ENCODE results near the gene IFRD1. TPM values are rescaled to one million over a fixed set of nuclear protein-coding genes. Genes with fewer than 3 reads are reported as not detected.

Gene IFRD1
- total RNA-seq, 2 experiments from 2014 or later: 53.5 to 55.1 TPM

DNA sequence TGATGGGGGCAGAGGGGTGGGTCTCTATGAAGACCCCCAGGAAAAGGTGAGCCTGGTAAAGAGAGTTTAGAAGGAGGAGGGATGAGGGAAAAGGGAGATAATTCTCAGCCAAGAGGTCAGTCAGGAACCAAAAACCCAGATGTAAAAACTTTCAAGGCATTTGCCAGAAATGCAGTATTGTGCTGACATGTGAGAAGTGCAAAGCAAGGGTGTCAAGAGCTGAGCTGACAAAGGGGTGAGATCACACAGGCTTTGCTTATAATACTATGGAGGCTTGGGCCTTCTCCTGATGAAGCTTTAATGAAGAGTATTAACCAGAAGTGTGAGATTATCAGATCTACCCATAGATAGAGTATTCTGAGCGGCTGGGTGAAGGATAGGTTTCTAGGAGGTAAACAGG is 22.3 kb upstream of the IFRD1 start:
- no peak overlapping the region for H3K4me3 Mint-ChIP-seq
- H3K36me3 Mint-ChIP-seq: no peaks in the 10 kb centered on the region
- H3K27ac Mint-ChIP-seq: no peak overlapping the region
- H3K9me3 Mint-ChIP-seq: no peaks in the 10 kb centered on the region
- no peak for DNase-seq
- no peaks in the 10 kb centered on the region for H3K27me3 Mint-ChIP-seq
- peaks cover 9% of the 10 kb centered on the region for H3K4me1 Mint-ChIP-seq

DNA sequence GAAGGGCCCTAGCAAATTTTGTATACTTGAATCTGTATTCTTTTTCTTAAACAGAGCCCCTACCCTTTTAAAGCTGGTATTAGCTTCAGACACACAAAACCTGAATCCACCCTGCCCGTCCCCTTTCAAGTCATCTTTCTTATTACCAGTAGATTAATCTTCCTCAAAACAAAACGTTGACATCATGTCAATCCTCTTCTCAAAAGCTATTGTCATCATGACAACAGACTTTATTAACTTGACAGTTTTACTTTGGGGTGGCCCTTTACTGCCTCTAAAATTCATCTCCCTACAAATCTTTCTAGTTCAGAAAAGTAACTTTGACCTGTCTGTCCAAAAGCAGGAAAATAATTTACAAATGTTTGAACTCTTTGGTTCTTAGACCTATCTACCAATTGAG is 21.5 kb upstream of the IFRD1 start:
- H3K36me3 Mint-ChIP-seq: no peaks in the 10 kb centered on the region
- H3K4me1 Mint-ChIP-seq: peaks cover 2% of the 10 kb centered on the region
- H3K4me3 Mint-ChIP-seq: no peak overlapping the region
- H3K27me3 Mint-ChIP-seq: no peaks in the 10 kb centered on the region
- no peak overlapping the region for H3K27ac Mint-ChIP-seq
- no peak for DNase-seq
- H3K9me3 Mint-ChIP-seq: no peaks in the 10 kb centered on the region

DNA sequence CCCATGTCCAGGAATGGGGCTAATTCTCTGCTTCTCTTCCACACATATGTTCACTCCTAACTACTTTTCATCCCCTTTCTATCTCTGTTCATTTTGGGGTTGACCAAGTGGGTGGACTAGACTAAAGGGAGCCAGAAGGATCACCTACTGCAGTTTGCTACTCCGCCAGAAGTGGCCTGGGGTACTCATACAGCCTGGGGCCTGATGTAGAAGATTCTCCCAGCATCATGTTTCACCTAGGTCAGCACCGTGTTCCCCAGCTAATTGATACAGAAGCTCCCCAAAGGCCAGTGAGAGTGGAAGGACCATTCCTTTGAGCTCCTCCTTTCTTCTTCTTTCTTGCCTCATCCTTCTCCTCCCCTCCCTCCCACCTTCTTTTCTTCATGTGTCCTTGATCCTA is 19.6 kb upstream of the IFRD1 start:
- no peak overlapping the region for H3K4me3 Mint-ChIP-seq
- DNase-seq: no peak
- no peak overlapping the region for H3K27ac Mint-ChIP-seq
- no peaks in the 10 kb centered on the region for H3K27me3 Mint-ChIP-seq
- H3K9me3 Mint-ChIP-seq: no peaks in the 10 kb centered on the region
- H3K4me1 Mint-ChIP-seq: no peaks in the 10 kb centered on the region
- H3K36me3 Mint-ChIP-seq: no peaks in the 10 kb centered on the region

DNA sequence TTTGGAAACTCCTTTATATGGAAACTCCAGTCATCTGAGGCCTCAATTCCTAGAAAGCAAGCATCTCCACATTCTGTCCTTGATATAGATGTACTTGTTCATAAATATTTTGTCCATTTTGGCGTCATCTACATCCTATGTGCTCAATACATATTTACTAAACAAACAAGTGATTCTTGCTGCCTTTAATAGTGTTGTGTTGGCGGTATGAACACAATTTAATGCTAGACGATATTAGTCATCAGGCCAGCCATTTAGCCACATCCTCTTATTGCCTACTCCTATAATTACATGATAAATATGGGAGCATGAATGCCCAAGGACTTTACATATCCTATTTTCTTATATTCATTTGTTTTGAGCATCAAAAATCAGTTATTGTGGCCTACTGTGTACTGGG is 18.5 kb upstream of the IFRD1 start:
- H3K27ac Mint-ChIP-seq: no peak overlapping the region
- no peak for DNase-seq
- no peak overlapping the region for H3K4me3 Mint-ChIP-seq
- no peaks in the 10 kb centered on the region for H3K4me1 Mint-ChIP-seq
- H3K9me3 Mint-ChIP-seq: no peaks in the 10 kb centered on the region
- H3K27me3 Mint-ChIP-seq: no peaks in the 10 kb centered on the region
- no peaks in the 10 kb centered on the region for H3K36me3 Mint-ChIP-seq

DNA sequence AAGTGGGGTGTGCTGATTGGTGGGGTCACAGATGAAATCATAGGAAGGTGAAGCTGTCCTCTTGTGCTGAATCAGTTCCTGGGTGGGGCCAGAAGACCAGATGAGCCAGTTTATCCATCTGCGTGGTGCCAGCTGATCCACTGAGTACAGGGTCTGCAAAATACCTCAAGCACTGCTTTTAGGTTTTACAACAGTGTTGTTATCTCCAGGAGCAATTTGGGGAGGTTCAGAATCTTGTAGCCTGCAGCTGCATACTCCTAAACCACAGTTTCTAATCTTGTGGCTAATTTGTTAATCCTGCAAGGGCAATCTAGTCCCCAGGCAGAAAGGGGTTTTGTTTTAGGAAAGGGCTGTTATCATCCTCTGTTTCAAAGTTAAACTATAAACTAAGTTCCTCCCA is 17.0 kb upstream of the IFRD1 start:
- DNase-seq: no peak
- no peaks in the 10 kb centered on the region for H3K9me3 Mint-ChIP-seq
- H3K36me3 Mint-ChIP-seq: no peaks in the 10 kb centered on the region

DNA sequence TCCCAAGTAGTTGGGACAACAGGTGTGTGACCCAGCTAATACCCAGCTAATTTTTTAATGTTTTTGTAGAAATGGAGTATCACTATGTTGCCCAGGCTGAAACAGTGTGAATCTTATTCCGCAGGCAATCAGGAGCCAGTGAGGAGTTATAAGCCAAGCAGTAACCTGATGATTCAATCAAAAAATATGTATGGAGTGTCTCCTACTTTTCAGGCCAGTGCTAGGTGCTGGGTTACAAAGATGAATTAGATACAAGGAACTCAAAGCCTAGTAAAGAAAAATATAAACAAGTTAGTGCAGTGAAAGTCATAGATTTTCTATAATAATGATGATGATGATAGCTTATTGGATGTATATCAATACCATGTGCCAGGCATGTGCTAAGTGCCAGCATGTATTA is 13.2 kb upstream of the IFRD1 start:
- H3K36me3 Mint-ChIP-seq: peaks cover 2% of the 10 kb centered on the region
- H3K27me3 Mint-ChIP-seq: no peaks in the 10 kb centered on the region
- no peaks in the 10 kb centered on the region for H3K4me1 Mint-ChIP-seq
- no peak for DNase-seq
- H3K4me3 Mint-ChIP-seq: no peak overlapping the region
- no peaks in the 10 kb centered on the region for H3K9me3 Mint-ChIP-seq
- no peak overlapping the region for H3K27ac Mint-ChIP-seq

More for the DNA sequence above, 17.0 kb upstream of the IFRD1 start:
- Mint-ChIP-seq H3K4me3 (no peak overlapping the region), H3K27ac (no peak overlapping the region), H3K27me3 (no peaks in the 10 kb centered on the region), H3K4me1 (no peaks in the 10 kb centered on the region)

DNA sequence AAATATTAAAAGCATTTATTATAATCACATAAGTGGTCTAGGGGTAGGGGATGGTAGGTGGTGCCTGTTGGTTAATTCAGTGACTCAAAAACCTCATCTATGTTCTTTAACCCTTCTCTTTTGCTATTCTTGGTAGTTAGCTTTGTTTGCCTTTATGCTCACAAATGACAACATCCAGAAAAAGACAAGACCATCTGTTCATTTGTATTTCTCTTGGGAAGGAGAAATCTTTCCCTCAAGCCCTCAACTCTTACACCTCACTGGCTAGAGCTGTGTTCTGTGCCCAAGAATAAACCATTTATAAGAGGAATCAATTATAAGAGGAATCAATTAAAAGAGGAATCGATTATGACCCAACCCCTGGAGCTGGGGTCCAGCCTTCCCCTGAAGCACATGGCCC is 10.8 kb upstream of the IFRD1 start:
- peaks cover 2% of the 10 kb centered on the region for H3K36me3 Mint-ChIP-seq
- DNase-seq: no peak
- H3K4me3 Mint-ChIP-seq: no peak overlapping the region
- H3K27me3 Mint-ChIP-seq: no peaks in the 10 kb centered on the region
- no peak overlapping the region for H3K27ac Mint-ChIP-seq
- no peaks in the 10 kb centered on the region for H3K4me1 Mint-ChIP-seq
- no peaks in the 10 kb centered on the region for H3K9me3 Mint-ChIP-seq

DNA sequence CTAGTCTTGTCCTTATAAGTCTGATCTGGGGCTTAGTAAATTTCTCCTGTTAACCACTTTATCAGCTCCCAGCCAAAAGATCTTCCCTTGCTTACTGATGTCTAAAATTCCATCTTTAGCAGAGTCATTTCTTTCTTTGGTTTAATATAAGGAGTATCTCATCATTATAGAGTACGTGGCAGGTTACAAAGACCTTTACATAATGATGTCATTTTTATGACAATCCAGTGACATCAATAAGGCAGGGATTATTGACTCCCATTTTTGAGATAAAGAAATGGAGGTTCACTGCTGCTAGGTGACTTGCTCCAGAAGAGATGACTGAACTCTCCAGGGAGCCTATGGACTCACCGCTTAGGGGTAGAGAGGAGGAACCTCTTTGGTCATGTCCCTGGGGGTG is 8.1 kb upstream of the IFRD1 start:
- peaks cover 2% of the 10 kb centered on the region for H3K36me3 Mint-ChIP-seq
- no peaks in the 10 kb centered on the region for H3K27me3 Mint-ChIP-seq
- no peaks in the 10 kb centered on the region for H3K9me3 Mint-ChIP-seq
- H3K4me1 Mint-ChIP-seq: no peaks in the 10 kb centered on the region
- no peak overlapping the region for H3K27ac Mint-ChIP-seq
- DNase-seq: no peak
- no peak overlapping the region for H3K4me3 Mint-ChIP-seq

DNA sequence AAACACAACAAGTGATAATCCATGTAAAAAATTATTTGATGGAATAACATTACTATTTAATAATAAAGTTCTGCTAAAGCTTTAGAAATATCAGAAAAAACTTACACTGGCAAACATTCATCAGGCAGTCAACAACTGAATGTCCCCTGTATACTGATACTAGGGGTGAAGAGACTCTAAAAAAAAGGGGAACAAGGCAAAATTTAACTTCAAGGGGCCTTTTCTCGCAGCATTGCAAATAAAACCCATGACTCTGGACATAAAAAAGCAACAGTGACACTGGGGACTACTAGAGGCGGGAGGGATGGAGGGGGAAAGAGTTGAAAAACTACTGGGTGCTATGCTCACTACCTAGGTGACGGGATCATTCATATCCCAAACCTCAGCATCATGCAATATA is 5.8 kb upstream of the IFRD1 start:
- H3K27ac Mint-ChIP-seq: no peak overlapping the region
- no peaks in the 10 kb centered on the region for H3K27me3 Mint-ChIP-seq

DNA sequence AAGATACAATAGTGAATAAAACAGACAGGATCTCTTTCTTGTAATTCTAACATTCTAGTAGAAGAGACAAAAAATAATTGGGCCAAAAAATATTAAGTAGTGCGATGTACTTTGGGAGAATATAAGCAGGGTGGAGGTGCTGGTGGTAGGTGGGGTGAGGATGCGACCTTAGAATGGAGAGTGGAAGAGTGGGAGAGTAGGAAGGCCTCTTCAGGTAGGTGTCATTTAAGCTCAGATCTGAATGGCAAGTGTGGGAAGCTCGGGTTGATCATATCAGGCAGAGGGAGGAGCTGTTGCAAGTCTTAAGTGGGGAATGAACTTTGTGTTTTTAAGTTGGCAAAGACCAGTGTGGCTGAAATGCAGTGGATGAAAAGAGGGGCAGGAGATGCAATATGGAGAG is 3.8 kb upstream of the IFRD1 start:
- H3K9me3 Mint-ChIP-seq: no peaks in the 10 kb centered on the region
- H3K27ac Mint-ChIP-seq: no peak overlapping the region
- H3K36me3 Mint-ChIP-seq: peaks cover 2% of the 10 kb centered on the region
- H3K4me1 Mint-ChIP-seq: peaks cover 17% of the 10 kb centered on the region
- H3K27me3 Mint-ChIP-seq: no peaks in the 10 kb centered on the region
- DNase-seq: no peak
- no peak overlapping the region for H3K4me3 Mint-ChIP-seq

More for the DNA sequence above, 5.8 kb upstream of the IFRD1 start:
- no peaks in the 10 kb centered on the region for H3K36me3 Mint-ChIP-seq
- no peak overlapping the region for H3K4me3 Mint-ChIP-seq
- no peaks in the 10 kb centered on the region for H3K9me3 Mint-ChIP-seq
- no peak for DNase-seq
- H3K4me1 Mint-ChIP-seq: peaks cover 14% of the 10 kb centered on the region

DNA sequence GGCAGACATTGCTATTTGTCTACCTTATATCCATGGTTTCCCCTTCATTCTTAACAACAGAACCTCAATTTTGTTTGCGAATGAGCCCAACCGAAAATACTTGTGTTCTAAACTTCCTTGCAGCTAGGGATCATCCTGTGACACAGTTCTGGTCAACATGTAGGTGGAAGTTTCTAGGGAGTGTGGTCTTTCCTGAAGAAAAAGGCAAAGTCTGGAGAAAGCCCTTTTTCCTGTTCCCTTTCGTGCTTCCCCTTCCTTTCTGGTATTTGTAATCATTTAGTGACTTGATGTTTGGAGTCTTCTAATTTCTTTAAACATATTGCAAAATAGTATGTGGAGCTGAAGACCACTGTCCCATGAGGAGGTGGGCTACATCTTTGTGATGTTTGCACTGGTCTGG is 2.9 kb upstream of the IFRD1 start:
- no peak overlapping the region for H3K4me3 Mint-ChIP-seq
- no peaks in the 10 kb centered on the region for H3K9me3 Mint-ChIP-seq

DNA sequence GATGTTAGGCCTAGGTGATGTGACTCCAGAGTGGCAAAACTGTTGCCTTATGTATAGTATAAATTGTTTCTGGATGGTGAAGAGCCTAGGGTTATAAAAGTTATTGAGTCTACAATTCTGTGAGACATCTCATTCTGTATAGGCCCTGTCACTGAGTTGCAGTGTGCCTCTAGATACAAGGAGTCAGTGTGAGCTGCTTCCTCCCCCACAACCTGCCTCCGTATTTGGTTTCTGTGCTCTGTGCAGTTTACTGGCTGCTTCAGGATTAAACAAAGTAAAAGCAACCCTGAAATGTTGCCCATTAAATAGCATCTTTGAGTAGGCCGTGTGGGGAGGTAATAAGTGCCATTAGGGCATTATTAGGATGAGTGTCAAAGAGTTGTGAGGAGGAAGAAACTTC is 1.9 kb upstream of the IFRD1 start:
- peaks cover 10% of the 10 kb centered on the region for H3K36me3 Mint-ChIP-seq
- H3K27ac Mint-ChIP-seq: peak overlapping the region; percentile 99

More for the DNA sequence above, 2.9 kb upstream of the IFRD1 start:
- H3K27ac Mint-ChIP-seq: no peak overlapping the region
- DNase-seq: no peak
- peaks cover 25% of the 10 kb centered on the region for H3K4me1 Mint-ChIP-seq
- peaks cover 10% of the 10 kb centered on the region for H3K36me3 Mint-ChIP-seq
- H3K27me3 Mint-ChIP-seq: no peaks in the 10 kb centered on the region

DNA sequence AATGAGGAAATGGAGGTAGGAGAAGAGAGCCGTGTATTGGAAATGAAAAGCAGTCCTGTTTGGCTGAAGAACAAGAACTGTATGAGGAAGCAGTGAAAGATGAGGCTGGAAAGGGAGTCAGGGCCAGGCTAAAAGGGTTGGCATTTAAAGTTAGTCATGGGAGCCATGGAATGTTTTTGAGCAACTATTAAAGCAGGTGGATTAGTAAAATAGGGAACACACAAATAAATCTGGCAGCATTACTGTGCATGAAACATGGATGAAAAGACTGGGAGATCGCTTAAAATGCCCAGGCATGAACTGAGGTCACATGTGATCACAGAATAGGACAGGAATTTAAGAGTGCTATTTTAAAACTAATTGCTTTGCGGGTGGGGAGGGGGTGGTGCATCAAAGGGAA is 1.4 kb upstream of the IFRD1 start:
- H3K36me3 Mint-ChIP-seq: peaks cover 10% of the 10 kb centered on the region
- H3K4me3 Mint-ChIP-seq: peak overlapping the region; percentile 97
- H3K9me3 Mint-ChIP-seq: no peaks in the 10 kb centered on the region
- peaks cover 36% of the 10 kb centered on the region for H3K4me1 Mint-ChIP-seq
- H3K27ac Mint-ChIP-seq: peak overlapping the region; percentile 99
- no peak for DNase-seq
- no peaks in the 10 kb centered on the region for H3K27me3 Mint-ChIP-seq

More for the DNA sequence above, 1.9 kb upstream of the IFRD1 start:
- Mint-ChIP-seq H3K4me1 (peaks cover 32% of the 10 kb centered on the region), H3K4me3 (peak overlapping the region; percentile 97), H3K9me3 (no peaks in the 10 kb centered on the region), H3K27me3 (no peaks in the 10 kb centered on the region)
- no peak for DNase-seq

DNA sequence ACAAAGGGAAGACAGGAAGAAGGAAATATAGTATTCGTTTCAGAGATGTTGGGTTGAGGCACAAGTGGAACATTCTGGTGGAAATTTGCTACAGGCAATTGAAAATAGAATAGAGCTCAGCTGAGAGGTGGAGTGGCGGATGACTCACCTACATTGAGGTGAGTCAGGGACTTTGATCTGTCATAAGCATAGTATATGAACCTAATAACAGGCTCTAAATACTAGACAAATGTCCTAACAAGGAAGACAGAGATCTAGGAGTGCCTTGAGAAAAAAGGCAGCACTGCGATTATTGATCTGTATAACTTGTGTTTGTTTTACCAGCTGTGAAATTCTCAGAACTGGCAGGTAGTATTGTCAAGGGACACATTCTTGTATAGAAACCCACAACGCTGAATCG is 907 bp upstream of the IFRD1 start:
- H3K9me3 Mint-ChIP-seq: no peaks in the 10 kb centered on the region
- peak overlapping the region; percentile 99 for H3K27ac Mint-ChIP-seq
- peaks cover 36% of the 10 kb centered on the region for H3K4me1 Mint-ChIP-seq
- peak; percentile 61 for DNase-seq
- peaks cover 10% of the 10 kb centered on the region for H3K36me3 Mint-ChIP-seq
- peak overlapping the region; percentile 97 for H3K4me3 Mint-ChIP-seq
- H3K27me3 Mint-ChIP-seq: no peaks in the 10 kb centered on the region

DNA sequence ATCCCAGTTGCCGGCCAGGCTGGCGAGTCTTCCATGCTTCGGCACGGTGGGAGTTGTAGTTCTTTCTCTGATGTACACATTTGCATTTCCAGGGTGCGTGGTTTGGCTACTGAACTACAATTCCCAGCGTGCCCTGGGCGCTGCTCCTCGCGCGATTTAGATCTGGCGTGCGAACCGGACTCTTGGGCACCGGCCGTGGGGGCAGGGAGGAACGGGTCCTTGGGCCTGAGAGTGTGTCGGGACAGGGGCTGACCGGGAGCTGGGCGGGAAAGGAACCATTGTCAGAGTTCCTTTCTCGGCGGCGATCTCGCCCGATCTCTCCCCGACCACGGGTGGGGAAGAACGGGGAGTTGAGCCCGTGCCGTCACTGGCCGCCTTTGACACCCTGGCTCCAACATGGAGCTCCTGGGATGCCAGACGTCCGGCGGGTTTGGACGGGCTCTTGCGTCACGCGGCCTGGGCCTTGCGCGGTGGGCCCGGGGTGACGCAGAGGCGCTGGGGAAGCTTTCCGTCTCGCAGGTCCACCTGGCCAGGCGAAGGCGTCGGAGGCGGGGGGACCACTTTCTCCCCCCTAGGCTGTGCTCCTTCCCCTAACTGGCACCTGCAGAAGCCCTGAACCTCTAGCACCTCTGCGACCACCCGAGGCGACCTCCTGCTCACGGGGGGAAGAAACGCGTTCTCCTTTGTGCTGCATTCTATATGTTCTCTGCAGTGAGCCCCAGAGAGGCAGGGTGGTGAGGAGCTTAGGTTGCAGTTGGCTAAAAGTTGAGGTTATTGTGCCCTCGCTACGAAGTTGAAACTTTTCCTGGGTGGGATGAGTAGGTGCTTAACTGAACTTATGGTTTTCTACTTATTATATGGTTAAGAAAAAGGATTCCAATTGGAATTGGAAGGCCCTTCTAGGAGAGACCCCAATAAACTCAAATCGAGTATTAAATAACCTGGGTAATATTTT is 824 bp downstream of the IFRD1 start:
- peaks cover 42% of the 10 kb centered on the region for H3K4me1 Mint-ChIP-seq
- peak; percentile 81 for DNase-seq
- no peaks in the 10 kb centered on the region for H3K27me3 Mint-ChIP-seq
- peak overlapping the region; percentile 99 for H3K27ac Mint-ChIP-seq
- H3K36me3 Mint-ChIP-seq: peaks cover 16% of the 10 kb centered on the region
- no peaks in the 10 kb centered on the region for H3K9me3 Mint-ChIP-seq
- H3K4me3 Mint-ChIP-seq: peak overlapping the region; percentile 97
